HG02678 (cell line): ENCODE measurements around the gene HMGB2.

Experiments
- ATAC-seq: cut with Tn5 transposase; IDR thresholded peaks from one replicate; pipeline ENCODE4 v1.9.1; 2021; ENCODE audit warnings: mild to moderate bottlenecking, moderate library complexity; ENCODE audit not compliant: unreplicated experiment

Gene HMGB2

DNA sequence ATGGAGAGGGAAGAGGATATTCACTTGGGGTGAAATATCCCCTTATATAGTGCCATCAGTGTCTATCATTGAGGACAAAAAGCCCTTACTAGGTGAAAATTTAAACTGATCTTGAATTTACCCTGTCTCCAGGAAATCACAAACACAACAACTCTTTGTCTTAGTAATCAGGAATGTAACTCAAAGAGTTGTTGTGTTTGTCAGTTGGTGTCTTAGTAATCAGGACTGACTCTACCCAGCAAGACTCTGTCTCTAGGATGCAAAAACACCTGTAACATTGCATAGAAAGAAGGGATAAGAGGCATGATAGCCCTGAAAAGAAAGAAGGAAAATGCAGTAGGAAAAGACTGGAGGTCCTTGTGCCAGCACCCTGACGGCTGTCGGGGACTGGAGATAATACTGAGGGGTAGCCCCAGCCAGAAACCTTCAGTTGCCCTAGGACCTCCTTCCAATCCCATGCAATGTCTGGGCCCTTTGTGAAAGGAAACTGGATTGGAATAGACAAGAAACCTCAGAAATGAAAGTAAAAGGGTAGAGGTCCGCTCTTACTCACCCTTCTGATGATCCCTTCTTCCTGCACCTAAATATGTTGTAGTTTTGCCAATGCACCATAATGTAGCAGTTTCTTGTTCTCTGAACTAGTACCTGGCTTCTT is 45.3 kb downstream of the HMGB2 start:
- peak; percentile 16 for ATAC-seq

DNA sequence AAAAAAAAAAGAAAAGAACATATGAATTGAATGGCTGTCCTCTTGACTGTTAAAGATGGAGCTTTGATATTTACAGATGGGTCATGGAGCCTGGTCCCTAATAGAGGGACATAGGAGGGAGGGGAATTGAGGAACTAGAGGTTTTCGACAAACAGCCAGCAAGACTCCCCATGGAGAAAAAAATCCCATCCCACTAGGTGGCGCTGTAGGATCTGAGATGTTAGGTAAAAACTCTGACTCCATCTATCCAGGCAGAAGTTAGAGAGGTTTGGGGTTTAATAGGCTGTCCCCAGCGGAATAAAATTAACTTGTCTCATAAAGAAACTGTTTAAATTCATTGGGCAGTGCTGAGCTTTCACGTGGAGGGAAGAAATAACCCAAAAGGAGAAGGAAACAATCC is 45.9 kb downstream of the HMGB2 start:
- peak; percentile 69 for ATAC-seq

DNA sequence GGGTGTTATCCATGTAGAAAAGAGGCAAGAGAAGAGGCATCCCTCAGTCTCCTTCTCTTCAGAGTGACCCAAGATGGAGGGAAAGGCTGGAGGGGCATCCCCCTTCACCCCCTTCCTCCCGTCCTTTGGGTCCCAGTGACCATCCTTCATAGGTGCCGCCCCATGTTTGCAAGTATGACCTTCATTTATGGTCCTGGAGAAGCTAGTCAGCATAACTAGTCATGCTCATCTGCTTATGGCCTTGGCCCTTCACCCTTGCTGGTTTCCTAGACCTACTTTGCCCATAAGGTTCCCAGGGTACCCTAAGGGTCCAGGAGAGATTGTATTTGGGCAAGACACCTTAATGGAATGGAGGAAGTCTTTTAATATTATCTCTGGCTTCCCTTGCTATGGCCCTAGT is 46.7 kb downstream of the HMGB2 start:
- ATAC-seq: no peak

DNA sequence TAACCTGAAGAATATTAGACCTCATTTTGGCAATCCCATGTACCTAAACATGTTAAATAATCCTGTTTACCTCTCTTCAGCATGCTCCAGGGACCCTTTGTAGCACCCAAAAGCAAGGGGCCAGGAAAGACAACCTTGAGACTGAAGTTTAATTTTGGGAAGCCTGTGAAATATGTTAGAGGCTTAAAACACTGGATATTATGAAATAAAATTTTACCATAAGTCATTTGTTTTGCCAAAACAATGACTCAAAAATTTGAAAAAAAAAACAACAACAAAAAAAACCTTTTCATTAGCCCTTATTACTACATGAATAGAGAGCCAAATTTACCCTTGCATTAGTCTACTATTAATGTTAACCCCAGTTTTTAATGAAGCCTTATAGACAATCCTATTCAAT is 49.7 kb downstream of the HMGB2 start:
- no peak for ATAC-seq

DNA sequence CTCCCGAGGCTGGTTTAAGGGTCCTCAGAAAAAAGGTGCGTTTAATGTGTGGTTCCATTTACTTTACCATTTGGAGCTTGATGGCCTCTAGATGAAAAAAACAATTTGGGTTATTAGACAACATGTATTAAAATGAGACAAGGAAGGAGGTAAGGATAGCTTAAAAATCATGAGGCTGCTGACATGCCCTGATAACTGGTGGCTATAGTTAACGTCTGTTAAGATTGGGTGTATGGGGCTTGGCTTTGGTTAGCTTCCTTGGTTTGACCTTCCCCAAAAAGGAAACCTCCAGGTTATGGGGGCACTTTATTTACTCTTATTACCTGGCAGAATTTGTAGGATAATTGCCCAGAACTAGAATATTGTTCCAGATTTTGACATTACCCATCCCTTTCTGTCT is 51.5 kb downstream of the HMGB2 start:
- ATAC-seq: no peak

DNA sequence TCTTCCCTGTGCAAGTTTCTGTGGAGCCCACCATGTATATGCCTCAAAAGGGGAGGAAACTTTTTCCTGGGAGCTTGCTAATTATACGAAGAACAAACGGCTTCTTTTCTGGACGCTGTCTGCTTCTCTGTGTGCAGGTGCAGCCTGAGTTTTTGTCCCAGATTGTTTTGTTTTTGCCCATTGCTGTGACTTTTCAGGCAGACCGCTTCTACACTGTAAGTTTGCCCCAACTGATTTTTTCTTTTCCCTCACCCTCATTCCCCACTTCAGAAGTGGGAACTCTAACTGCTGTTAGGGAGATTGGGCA is 51.9 kb downstream of the HMGB2 start:
- no peak for ATAC-seq

DNA sequence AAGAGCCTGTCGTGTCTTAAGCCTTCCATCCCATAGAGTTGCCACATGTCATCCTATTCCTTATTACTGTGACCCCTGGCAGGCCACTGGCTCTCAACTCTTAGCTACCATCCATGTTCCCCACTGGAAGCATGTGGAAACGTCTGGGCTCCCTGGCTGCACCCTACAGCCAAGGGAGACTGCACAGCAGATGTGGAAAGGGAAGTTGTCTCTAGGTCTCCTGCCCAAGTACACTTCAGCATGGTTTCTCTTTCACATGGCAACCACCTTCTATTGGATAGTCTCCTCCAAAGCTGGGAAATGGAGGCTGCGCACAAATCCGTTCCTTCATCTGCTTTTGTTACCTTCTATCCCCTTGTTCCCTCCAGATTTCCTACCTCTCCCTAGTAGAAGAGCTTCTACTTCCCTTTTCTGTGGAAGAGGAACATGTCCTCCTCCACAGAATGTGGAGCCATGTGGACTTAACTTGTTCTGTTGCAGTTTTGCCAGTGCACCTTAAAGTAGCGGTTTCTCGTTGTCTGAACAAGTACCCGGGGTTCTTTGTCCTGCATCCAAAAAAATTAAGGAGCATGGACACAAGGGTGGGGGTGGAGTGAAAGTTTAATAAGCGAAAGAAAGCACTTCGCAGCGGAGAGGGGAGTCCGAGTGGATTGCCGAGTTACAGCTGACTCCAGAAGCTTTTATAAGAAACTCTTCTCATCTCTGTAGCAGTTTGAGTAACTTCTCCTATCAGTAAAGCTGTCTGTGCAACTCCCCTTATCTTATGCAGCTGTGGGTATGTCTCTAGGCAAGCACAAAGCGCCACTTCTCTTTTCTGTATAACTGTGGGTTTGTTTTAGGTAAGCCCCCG is 52.5 kb downstream of the HMGB2 start:
- no peak for ATAC-seq
